HepG2 (cell line): ENCODE results near the gene AP2B1. TPM values are rescaled to one million over a fixed set of nuclear protein-coding genes. Genes with fewer than 3 reads are reported as not detected.

Experiments used
- DNMT1 ChIP-seq: sonication (generic); formaldehyde crosslinking; IDR thresholded peaks from 2 replicates; pipeline ENCODE4 v1.5.1; 2020; ENCODE audit warnings: mild to moderate bottlenecking, missing genetic modification reagents
- TMF1 ChIP-seq: sonication (generic); formaldehyde crosslinking; IDR thresholded peaks from 2 replicates; pipeline ENCODE4 v1.8.1; 2022; ENCODE audit warnings: low read depth, missing genetic modification reagents
- ZHX2 ChIP-seq, 2 experiments: sonication (generic) in 1 of 2; formaldehyde crosslinking in 1 of 2; IDR thresholded peaks; 2 replicates each; pipeline versions ENCODE4 v1.6.1 to v1.9.0; 2014 to 2022; ENCODE audit warnings: antibody characterized with exemption in 1 of 2, borderline replicate concordance in 1 of 2, inconsistent platforms in 1 of 2, low read depth in 1 of 2, missing genetic modification reagents in 1 of 2
- polyA plus RNA-seq, 8 experiments: library from polyadenylated mRNA; depleted of rRNA in 3 of 8; stranded (reverse) in 7 of 8; unstranded in 1 of 8; fragments of >200 nt; fragmentation: Illumina TruSeq in 4 of 8; extraction: Trizol in 4 of 8; gene quantifications; 2 replicates each; pipeline versions ENCODE4 v1.2.1 to v1.2.3, GENCODE V29; 2011 to 2016; ENCODE audit warnings: low read depth in 4 of 8, missing spikeins in 1 of 8, mixed read lengths in 1 of 8; ENCODE audit not compliant: insufficient read depth in 1 of 8
- total RNA-seq, 5 experiments: library from RNA; depleted of rRNA; stranded (reverse); fragments of >200 nt; fragmentation: Illumina TruSeq; extraction: Trizol; gene quantifications; 2 replicates each; pipeline ENCODE4 v1.2.3, GENCODE V29; 2016; ENCODE audit warnings: low read depth in 1 of 5
- TF ChIP-seq, protein P1 (sequence below): sonication (generic); formaldehyde crosslinking; IDR thresholded peaks from 2 replicates; pipeline ENCODE4 v1.5.0; 2020; ENCODE audit warnings: mild to moderate bottlenecking, missing genetic modification reagents

AP2B1 gene
- total and polyA plus RNA-seq, 2 of the 13 experiments (the other 11 are each of a cell fraction or from before 2014, with no cell fraction given) = 23.8 to 71.3 TPM

- TF ChIP-seq, protein P1, sequence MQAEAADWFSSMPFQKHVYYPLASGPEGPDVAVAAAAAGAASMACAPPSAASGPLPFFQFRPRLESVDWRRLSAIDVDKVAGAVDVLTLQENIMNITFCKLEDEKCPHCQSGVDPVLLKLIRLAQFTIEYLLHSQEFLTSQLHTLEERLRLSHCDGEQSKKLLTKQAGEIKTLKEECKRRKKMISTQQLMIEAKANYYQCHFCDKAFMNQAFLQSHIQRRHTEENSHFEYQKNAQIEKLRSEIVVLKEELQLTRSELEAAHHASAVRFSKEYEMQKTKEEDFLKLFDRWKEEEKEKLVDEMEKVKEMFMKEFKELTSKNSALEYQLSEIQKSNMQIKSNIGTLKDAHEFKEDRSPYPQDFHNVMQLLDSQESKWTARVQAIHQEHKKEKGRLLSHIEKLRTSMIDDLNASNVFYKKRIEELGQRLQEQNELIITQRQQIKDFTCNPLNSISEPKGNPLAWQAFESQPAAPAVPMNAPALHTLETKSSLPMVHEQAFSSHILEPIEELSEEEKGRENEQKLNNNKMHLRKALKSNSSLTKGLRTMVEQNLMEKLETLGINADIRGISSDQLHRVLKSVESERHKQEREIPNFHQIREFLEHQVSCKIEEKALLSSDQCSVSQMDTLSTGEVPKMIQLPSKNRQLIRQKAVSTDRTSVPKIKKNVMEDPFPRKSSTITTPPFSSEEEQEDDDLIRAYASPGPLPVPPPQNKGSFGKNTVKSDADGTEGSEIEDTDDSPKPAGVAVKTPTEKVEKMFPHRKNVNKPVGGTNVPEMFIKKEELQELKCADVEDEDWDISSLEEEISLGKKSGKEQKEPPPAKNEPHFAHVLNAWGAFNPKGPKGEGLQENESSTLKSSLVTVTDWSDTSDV (CRISPR knock-in tag) = no peak
- no peak for TF ChIP-seq TMF1 (CRISPR knock-in tag)
- TF ChIP-seq DNMT1 = no peak
- TF ChIP-seq ZHX2 (IDR thresholded peaks at IDR 0.05; ENCODE audit: low read depth) = no peak
- TF ChIP-seq ZHX2 (CRISPR knock-in tag; IDR thresholded peaks at IDR 0.05; ENCODE audit: borderline replicate concordance) = no peak
These were observed 18.6 kb downstream of the AP2B1 start (continued) for GRCh38 chr17:35605678-35606077.
